ENCODE measurements around the gene ZAP70.

The ZAP70 gene

DNA sequence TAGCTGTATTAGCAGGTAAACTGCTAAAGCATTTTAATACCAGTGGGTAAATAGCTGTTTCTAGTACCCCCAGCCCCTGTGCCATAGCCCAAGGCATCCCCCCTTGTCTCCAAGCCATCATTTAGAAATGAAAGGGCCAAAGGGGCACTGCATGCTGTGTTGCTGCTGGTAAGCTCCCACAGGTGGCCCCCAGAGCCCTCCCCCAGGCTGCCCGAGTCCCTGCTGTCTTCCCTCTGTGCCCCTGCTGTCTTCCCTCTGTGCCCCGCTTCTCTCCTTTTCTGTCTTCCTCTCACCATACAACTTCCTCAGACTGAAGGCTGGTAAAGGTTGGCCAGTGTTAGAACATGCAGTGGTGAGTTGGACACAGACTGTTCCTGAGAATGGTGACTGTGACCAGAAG is 42.1 kb downstream of the ZAP70 start:
- no peak for DNase-seq

DNA sequence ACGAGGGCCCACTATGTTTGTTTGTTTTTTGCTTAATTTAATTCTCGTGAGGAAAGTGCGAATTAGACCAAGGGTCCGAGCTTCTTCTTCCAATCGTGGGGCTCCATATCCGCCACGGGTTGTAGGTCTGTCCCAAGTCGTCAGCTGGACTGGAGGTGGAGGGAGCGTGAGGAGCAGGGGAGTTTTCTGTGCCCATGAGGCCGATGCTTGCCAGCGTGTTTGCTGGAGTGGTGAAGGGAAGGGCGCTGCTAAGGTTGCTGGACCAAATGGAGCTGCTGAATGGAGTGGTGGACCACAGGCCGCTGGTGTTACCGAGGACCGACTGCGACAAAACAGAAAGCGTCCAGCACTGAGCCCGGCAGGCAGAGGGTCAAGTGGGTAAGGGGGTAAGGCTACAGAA is 43.7 kb downstream of the ZAP70 start:
- no peak for DNase-seq

DNA sequence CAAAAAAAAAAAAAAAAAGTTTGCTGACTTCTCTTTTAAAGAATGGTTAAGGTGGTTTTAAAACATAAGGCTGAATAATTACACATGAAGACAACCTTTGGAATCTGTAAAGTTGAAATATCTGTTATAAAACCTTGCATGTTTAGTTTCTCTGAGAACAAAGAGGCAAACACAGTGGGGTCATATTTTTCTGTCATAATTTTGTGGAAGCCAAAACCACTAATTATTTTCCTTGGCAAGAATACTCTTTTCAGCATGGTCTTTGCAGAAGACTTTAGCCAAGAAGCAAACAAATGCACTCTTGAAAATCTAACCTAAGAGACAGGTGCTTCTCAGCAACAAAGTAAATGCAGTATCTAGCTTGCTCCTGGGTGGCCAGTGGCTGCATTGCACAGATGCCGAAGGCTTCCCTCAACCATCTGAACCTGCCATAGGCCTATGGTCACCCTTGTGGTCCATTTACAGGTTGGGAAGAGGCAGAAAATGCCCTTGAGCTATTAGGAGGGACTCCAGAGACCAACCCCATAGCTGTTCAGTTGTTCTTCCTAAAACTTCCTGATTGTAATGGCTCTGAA is 44.8 kb downstream of the ZAP70 start:
- DNase-seq, result no peak

DNA sequence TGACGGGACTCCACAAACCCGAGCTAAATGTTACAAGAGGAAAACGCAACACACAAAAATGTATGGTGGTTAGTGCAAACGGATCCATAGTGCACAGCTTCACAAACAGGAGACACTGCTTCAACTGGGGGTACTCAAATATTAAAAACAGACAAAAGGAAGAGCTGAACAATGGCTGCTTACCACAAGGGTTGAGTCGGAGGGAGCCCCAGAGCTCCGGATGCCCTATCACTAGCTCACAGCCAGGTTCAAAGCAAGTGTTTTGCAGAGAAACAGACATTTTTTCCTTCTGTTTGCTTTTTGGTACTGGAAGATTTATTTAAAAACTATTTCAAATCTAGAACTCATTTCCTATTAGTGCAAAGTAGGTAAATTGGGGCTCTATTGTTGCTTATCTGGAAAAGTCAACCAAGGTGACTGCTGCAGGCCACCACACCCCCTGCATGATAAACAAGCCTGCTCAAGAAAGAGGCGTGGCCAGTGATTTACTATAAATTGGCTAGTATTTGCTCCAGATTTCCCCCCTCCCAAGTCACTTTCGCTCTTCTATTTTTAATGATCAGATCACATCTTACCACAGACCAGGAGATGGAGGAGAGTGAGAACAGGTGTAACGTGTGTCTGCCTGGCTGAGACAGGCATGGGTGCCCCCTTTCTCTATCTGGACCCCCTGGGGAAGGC is 46.5 kb downstream of the ZAP70 start:
- no peak for DNase-seq

DNA sequence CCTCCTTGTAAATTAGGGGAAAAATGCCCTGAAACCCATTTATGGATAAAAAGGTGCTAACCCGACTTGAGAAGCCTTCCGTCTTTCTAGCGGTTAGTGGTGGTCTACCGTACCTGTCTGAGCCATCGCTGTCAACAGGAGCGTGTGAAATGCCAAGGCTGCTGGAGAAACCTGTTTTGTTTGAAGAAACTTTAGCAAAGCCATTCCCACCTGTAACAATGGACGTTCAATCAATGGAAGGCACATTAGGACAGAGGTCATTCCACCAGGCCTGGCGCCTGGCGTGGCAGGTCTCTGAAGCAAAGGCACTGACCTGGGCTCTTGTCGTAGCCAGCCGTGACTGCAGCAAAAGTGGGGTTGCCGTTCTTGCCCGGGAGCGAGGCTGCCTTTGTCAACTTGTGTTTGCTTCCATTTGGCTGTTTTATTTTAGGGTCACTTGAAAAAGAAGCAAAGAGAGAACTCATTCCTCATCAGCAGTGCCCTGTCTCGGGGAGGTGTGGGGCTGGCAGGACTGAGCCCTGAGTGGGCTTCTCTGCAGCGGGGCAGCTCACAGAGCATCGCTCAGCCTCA is 47.2 kb downstream of the ZAP70 start:
- DNase-seq, result no peak

DNA sequence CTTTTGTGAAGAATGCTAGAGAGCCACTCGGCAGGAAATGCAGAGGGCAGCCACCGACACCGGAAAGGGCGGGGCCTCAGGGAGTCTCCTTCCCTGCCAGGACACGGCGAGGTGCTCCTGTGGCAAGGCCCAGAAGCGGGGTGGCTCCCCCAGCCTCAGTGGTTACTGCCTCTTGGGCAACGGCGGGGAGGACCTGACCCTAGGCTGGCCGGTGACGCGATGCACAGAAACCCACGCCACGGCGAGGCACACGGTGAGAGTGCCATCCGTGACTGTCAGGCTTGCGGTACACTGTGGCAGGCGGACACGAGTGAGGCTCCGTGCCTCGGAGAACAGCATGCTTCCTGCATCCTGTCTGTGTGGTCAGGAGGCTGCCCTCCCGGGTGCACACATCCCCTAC is 47.8 kb downstream of the ZAP70 start:
- DNase-seq, result no peak

DNA sequence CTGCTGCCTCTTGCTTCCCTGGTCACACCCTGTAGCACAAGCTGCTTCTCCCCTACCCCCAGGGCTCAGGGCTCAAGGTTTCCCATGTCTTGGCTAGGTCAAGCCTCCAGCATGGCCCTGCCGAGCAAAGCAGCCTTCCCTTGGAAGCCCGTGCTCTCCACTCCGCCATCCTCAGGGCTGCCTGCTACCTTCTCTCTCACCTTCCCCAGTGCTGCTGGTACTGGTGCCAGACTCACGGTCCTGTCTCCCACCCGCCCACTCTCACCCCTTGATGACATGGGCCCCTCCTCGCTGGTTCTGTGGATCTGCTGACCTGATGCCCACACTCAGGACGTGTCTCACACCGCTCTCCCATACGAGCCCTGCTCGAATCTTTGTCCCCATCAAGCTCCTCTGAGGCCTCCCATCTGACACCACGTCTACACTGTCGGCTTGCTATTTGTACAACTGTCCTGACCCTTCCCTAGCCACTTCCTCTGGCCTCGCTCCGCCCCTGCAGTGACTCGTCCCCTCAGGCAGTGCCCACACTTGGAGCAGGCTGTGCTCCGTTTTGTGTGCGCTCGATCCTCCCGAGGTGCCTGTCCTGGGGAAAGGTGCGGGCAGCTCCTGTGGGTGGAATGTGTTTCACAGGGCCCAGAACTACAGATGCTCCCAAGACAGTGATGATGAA is 49.9 kb downstream of the ZAP70 start:
- no peak for DNase-seq

DNA sequence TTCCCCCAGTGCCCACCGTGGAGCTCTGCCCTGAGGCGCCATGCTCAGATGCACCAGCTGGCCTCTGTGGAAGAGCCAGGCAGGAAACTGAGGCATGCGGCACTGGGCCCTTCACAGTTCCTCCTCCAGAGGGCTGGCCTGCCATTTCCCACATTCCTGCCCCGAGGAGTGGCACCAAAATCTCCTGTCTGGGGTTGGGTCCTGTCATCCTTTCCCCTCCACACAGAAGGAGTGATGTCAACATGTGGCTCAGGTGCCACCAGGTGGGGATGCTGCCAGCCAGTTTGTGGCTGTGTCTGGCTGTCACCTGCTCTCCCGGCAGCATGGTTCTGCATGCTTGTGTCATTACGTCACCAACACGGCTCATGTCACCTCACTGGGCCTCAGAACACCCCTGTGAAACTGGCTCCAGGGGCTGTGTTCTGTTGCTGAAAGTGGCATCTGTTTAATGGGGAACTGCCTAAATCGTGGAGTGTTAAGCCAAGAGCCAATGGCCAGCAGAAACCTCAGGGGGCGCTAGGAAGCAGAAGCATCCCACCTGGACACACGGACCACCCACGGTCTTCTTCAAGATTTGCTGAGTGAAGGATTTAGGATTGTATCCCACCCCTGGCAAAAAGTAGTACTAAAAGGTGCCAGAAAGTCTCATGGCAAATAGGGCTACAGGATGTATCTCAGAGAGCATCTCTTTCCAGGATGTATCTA is 51.3 kb downstream of the ZAP70 start:
- DNase-seq, result no peak

DNA sequence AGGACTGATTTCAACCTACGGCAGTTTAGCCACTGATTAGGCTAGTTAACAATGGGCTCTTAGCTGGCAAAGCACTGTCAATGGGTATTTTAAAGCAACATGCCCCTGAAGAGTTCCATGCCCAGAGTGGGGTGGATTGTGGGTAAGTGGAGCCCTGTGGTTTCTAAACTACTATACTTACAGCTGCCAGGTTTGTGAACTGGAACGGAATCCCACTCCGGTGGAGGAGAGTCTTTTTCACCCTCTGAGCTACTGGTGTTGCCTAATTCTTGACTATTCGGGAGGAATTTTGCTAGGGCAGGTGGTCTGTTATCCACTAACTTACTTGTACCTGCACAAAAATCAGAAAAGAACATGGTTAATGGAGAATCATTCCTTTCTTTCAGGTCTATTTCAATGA is 52.6 kb downstream of the ZAP70 start:
- DNase-seq, result no peak

DNA sequence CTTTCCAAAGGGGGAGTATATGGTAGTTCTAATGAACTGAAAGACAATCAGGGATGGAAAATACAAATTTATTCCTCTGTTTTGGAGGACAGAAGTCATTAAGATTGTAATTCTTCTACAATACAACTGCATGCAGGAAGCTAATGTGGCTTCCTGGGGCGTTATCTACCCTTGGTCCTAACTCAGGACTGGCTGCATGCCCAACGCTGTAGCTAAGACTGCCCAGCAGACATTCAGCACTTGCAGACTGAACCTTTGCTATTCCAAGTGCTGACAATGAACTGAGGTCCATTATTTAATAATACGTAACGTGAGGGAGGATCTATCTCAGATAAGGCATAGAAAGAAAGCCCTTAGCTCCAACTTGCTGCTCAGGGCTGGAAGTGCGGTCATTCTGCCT is 53.2 kb downstream of the ZAP70 start:
- DNase-seq, result no peak

DNA sequence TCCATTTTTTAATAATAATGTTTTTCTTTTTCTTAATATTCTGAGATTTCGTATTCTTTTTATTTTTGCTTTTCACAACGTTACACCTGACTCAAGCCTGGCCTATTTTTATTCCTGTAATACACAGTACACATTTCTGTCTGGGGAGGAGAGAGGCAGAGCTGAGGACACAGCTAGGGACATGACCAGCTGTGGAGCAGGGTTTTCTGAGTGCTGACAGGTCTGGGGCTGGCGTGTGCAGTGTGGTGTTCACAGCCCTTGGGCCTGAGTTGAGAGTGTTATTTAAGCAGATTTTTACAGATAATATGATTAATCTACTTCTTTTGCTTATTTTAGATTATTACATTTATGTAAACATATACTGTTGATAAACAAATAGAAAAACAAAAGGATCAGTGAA is 55.9 kb downstream of the ZAP70 start:
- DNase-seq, result no peak

DNA sequence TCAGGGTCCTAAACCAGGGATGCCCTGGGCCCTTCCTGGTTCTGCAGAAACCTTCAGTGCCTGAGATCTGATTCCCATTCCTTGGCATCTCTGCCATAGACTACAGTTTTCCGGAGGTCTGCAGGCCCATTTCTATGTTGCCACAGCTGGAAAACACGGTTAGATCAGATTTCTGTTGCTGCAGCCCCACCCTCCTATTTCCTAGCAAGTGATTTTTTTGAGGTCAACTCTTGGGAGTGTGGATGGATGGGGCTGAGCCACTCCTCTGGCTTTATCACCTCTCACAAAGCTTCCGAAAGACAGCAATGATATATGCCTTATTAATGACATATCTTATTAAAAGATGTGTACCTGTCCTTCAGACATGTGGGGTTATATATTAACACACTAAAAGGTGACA is 56.3 kb downstream of the ZAP70 start:
- no peak for DNase-seq

DNA sequence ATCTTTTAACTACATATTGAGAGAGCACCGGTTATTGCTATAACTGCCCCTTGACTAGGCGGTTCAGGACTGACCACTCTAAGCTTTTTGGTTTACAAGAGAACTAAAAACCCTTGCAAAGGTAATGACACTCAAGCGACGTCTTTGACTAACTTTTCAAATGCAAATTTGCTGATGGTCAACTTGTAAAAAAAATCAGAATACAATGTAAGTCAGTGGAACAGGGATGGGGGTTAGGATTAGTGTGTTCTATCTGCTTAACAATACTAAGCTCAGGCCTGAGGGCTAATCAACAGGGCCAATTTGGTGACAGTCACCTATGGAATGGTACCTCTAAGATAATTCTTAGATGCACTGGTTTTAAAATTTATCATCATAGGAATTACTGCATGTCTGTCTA is 57.1 kb downstream of the ZAP70 start:
- no peak for DNase-seq

DNA sequence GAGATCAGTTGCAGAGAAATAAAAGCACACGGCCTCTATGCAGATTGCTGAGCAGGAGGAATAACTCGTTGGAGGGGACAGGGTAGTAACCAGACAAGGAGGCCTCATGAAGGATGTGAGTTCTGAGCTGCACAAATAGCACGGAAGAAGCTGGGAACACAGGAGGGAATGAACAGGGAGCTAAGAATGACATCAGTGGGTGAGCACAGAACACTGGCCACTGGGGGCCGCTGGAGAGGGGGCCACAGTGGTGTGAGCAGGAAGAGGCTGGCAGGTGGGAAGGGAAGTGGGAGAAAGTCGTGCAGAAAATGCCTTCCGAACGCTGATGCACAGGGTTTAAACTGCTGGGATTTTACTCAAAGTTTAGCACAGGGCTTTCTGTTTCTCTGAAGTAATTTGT is 61.0 kb downstream of the ZAP70 start:
- DNase-seq, result no peak

DNA sequence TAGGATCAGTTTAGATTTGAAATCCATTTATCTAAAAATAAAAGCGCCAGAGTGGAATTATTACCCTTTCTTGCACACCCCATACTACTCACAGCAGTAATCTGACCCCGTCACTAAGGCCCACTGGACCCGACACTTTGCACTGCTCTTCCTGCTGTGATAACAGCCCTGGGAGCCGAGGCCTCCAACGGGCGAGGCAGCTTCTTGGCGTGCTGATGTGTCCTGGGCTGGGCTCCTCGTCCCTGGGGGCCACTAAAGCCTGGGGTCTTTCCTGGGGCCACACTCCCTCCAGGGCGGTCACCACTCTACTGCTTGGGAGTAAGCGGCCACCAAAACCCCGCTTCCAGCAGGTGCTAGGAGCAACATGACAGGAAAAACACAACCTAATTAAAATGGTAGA is 61.7 kb downstream of the ZAP70 start:
- DNase-seq, result no peak

DNA sequence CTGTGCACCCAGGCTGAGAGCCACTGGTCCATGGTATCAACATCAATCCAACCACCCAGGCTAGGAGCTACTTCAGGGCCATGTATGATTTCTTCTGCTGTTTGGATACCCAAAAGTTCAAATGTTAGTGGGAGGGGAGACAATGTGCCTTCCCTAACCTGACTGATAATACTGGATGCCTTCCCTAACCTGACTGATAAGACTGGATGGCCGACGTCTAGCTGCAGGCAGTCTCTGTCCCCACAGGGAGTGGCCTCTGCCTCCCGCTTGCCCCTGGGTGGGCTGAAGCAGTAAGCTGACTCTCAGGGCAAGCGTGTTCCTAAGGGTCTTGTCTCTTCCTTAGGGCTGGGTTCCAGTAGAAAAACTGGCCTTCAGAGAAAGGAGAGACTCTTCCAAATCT is 65.8 kb downstream of the ZAP70 start:
- DNase-seq, result no peak

DNA sequence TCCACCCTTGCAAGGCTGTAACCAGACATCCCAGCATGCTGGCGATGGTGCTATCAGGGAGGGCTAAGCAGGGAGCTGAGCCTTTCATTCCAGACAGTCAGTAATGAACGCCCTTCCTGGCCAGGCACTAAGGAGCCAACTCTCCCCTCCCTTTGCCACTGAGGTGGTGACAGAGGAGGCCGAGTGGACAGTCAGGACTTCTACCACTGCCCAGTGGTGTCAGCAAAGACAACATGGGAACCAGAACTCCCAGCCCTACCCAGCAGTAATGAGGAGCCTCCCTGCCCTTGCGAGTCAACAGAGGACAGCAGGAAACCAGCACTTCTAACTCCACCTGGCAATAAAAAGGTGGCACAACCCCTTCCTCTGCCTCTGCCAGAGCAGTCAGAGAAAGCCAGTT is 68.6 kb downstream of the ZAP70 start:
- no peak for DNase-seq

DNA sequence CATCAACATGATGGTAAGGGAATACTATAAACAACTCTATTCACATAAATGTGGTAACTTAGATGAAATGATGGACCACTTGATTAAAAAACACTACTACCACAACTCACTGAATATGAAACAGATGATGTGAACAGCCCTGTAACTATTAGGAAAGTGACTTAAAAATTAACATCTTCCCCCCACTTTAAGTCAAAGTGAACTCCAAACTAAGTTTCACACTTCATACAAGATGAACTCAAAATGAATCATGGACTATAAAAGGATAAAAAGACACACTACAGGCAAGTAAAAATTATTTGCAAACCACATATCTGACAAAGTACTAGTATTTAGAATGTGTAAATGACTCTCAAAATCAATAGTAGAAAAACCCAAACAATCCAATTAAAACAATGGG is 71.6 kb downstream of the ZAP70 start:
- no peak for DNase-seq

DNA sequence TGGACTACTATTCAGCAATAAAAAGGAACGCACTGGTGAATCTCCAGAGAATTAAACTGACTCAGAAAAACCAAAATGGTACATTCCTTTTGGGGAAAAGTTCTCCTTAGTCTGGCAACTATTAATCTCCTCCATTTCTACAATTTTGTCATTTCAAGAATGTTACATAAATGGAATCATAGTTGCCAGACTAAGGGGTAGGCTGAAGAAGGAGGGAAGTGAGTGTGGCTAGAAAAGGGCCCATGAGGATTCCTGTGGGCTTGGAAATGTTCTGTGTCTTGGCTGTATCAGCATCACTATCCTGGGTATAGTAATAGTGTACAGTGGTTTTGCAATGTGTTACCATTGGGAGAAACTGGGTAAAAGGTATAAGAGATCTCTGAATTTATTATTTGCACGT is 72.4 kb downstream of the ZAP70 start:
- no peak for DNase-seq

DNA sequence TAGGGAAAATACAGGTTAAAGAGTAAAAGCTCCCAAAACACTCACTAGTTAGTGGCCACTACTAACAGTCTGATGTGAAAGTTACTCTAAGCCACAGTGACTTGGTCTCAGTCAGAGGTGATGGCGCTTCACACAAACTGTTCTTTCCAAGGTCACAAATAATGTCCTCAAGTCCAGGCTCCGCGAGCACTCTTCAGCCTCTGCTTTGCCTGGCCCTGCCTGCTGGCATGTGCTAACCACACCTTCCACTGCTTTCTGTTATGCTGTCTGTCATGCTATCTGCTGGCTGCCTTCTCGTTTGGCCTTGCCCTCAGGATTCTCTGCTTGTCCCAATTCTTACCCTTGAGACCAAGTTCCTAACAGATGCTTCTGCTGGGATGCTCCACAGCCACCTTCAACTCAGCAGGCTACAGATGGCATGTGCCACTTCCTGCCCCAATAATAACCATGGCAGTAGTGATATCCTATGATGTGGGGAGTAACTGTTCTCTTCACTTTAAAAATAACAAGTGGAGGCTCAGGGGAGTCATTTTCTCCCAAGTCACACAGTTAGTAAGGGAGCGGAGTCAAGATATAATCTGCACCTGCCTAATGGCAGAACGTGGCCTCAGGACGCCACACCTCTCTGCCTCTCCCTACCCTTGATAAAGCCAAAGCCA is 75.7 kb downstream of the ZAP70 start:
- no peak for DNase-seq
